Posterior vena cava (tissue), 2 donors: ENCODE data around the gene ARHGAP12. TPM values are rescaled to one million over a fixed set of nuclear protein-coding genes. Genes with fewer than 3 reads are reported as not detected.
A peak's percentile ranks its signal among the peaks of the same experiment; 100 is the strongest.
"Not testable (repeated sequence)": the region's sequence is repeated elsewhere in the genome, so short reads cannot be mapped to it uniquely, and the experiment has no call there.

ENCODE experiments used
- DNase-seq: peaks from one replicate; pipeline ENCODE4 v3.0.0-alpha.2; 2020; ENCODE audit warnings: low spot score
- intact Hi-C, 2 donors: fragments of 100-400 bp; cut with DNase I; formaldehyde crosslinking; loops; one replicate each; pipeline versions ENCODE4 v1.14.1 to v1.14.2; 2022 to 2023
- total RNA-seq, 2 donors: library from RNA; stranded (reverse); fragmentation: NEBNext Ultra II Directional; extraction: Animal tissue kit (Norgen Biotek cat#: 25700); gene quantifications; one replicate each; pipeline ENCODE4 v1.2.1, GENCODE V29; 2021
- donor health status: DM: yes; HTN: yes; CAD: no.
- donor health status: DM: yes; HTN: yes; CAD: no.

ARHGAP12 gene
- total RNA-seq, 2 donors from 2014 or later, result 27.6 to 32.6 TPM

DNA sequence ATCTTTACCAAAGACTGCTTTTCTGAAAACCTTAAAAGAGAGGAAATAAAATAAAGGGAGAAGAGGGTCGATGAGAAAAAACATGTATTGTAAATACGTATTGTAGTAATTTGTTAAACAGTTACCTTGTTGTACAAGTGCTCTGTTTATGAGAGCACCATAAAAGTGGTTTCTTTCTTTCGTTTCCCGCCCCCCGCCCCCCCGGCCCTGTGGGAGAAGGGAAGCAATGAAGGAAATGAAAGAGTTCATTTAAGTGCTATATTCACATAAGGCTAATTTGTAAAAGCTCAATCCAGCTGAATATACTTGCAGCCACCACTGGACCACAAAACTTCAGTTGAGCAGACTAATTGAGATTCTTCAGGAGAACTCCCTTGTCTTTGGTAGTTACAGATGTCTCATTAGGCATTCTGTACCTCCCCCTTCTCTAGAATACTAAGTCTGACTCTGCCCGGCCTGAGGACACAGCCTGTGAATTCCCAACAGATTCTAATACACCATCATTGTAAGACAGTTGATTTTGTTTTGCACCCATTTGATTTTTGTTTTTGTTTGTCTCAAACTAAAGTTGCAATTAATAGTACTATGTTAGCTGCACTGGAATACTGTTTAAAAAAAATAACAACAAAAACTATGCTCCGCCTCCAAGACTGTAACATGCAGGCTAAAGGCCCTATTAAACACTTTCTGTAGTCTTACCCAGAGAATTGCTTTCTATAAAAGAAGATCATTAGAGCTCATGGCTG is 124.9 kb downstream of the ARHGAP12 start:
- no peak for DNase-seq
- intact Hi-C loops, result loop anchor here in 1 of 2 donors (10.0 kb wide), 1 partner anchor 1049 kb away; no protein-coding TSS in a partner anchor

GRCh38 chr10:31799181-31799580 is 129.4 kb downstream of the ARHGAP12 start:
- intact Hi-C loops, result no loop called here
- no peak for DNase-seq

DNA sequence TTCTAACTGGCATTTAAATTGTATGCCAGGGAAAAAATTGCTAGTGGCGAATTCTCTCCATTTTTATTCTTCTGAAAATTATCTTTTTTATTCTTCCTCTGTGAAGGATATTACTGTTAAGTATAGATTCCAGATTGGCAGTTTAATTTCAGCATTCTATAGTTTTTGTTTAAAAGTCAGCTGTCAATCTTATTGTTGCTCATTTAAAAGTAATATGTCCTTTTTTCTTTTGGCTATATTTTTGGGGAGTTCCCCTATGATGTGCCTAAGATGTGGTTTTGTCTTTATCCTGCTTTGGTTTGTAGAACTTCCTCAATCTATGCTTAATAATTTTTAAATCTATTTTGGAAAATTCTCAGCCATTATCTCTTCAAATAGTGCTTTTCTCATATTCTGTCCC is 135.9 kb downstream of the ARHGAP12 start:
- intact Hi-C loops, result no loop called here
- DNase-seq, result no peak

DNA sequence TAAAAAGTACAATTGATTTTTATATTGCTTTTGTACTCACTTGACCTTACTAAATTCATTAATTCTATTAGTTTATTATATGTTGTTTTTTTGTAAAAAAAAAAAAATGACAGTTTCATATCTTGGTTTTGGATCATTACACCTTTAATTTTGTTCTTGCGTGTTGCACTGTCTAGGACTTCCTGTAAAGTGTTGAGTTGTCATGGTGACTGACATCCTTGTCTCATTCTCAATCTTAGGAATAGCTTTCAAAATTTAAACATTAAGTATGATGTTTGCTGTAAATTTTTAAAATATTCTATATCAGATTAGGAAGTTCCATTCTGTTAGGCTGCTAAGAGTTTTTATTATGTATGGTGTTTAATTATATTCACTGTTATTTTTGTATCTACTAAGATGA is 139.1 kb downstream of the ARHGAP12 start:
- no peak for DNase-seq
- intact Hi-C loops, result no loop called here

- DNase-seq, result no peak
- intact Hi-C loops, result no loop called here
Measured at GRCh38 chr10:31782701-31783100, 145.9 kb downstream of the ARHGAP12 start.

DNA sequence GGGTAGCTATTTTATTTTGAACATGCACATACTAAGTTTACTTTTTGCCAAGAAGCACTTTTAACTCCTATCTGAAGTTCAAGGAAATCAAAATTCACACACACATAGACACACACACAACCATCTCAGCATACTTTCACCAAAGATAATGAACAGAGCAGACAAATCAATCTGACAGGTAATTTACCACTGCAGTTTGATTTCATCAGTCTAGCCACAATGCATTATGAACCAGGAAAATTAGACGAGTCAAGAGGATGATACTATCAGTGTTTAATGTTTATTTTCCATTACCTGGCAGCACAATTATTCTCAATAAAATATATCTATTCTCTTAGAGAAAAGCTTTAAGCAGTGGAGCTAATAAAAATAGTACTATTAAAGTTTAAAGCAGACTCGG is 147.9 kb downstream of the ARHGAP12 start:
- intact Hi-C loops, result no loop called here
- no peak for DNase-seq

- no peak for DNase-seq
- intact Hi-C loops, result no loop called here
Measured at GRCh38 chr10:31778627-31779026, 150.0 kb downstream of the ARHGAP12 start.

DNA sequence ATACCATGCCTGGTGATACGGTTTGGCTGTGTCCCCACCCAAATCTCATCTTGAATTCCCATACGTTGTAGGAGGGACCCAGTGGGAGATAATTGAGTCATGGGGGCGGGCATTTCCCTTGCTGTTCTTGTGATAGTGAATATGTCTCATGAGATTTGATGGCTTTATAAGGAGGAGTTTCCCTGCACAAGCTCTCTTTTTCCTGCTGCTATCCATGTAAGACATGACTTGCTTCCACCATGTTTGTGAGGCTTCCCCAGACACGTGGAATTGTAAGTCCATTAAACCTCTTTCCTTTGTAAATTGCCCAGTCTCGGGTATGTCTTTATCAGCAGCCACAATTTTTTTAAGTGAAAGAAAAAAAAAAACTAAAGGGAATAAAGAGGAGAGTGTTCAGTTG is 152.5 kb downstream of the ARHGAP12 start:
- DNase-seq, result no peak
- intact Hi-C loops, result no loop called here

- no peak for DNase-seq
- intact Hi-C loops, result no loop called here
Measured at GRCh38 chr10:31774928-31775650, 153.5 kb downstream of the ARHGAP12 start.

- DNase-seq, result no peak
- intact Hi-C loops, result no loop called here
Measured at GRCh38 chr10:31774299-31774900, 154.2 kb downstream of the ARHGAP12 start.

DNA sequence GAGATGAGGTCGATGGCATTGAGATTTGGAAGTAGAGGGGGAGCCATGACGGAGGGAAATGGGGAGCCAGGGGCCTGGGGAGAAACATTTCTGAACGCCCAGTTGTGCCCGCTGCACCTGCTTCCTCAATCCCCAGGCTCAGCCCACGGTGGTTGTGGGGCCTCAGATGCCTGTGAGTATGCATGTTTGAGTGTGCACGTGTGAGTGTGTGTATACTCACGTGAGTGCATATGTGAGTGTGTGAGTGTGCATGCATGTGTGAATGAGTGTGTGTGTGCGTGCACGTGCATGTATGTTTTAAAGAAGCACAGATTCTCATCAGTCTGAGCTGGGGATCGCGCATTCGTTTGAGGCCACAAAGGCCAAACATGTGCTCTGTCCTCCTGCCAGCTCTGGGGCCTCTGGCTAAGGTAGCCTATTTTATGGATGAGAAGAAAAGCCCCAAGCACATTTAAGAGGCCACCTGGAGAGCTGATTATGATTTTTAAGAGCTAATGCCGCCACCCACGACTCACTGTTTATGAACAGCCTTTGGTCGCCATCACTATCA is 154.8 kb downstream of the ARHGAP12 start:
- no peak for DNase-seq
- intact Hi-C loops, result no loop called here

DNA sequence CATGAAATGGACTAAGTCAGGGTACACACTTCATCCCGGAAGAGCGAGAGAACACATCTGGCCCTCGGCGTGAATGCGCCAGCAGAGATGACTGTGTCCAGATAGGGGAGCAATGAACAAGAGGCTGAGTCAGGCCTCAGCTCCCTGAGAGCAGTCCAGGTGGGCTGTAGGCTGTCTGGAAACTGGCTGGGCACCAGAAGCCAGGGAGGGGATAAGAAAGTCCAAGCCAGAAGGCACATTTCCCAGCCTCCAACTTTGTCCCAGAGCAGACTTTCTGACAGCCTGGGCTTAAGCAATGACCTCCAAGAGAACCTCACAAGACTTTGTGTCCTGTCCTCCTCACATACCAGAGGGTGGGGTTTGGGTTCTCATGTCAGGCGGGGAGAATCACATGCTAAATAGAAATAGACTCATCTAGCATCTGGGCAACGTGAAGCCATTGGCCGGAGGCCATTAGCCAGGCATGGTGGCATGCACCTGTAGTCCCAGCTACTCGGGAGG is 157.2 kb downstream of the ARHGAP12 start:
- intact Hi-C loops, result no loop called here
- no peak for DNase-seq

DNA sequence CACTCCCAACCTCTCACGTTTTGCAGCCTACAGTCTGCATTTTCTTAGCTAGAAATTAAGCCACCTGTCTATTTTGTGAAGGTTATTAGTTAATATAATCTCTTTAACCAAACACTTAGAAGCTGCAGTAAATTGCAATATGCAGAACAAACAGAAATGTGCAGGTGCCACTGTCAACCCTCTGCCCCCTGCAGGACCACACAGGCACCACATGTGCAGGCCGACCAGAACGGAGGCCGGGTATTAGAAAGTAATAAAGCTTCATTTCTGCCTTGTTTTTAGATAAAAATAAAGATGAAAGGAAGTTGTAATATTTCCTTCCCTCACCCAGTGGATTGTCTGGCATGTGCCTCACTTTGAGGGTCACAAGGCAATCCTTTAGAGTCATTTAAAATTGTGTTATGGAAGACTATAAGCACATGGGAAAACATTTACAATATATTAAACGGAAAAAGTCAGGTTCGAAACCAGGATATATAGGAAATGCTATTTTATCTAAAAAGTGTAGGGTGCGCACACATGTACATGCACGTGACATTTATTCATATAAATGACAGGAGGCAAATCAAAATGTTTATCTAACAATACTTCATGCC is 158.2 kb downstream of the ARHGAP12 start:
- intact Hi-C loops, result no loop called here
- DNase-seq, result no peak

DNA sequence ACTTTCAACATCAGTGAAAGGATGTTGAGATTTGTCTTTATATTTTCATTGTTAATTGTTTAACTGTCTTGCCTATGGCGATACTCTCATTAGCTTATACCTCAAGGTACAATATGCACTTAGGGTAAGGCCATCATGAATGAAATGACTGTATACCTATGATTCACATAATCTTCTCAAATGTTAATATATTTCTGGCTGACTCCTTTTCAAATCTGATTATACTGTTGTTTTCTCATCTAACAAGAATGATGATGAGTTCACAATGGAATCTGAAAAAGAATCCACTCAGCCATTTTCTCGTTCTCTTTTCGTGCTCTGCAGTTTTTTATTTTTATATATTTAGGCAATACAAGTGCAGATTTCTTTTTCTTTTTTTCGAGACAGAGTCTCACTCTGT is 159.1 kb downstream of the ARHGAP12 start:
- intact Hi-C loops, result no loop called here
- DNase-seq, result no peak

- DNase-seq, result peak; percentile 85
- intact Hi-C loops, result not testable (repeated sequence)
Measured at GRCh38 chr10:31768935-31769334, 159.7 kb downstream of the ARHGAP12 start.

DNA sequence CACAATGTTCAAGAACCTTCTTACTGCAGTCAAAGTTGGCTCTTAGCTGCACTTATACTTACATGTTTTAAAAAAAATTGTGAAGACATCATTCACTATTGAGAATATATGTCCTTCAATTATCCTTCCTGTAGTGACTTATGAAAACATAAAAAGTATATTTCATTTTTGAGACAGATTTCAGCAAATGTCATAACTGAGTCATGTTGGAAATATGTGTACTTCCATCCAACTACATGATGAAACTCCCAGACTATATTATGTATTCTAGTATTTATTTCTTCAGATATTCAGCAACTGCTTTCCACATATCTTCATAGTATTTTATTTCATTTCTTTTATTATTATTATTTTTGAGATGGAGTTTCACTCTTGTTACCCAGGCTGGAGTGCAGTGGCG is 160.2 kb downstream of the ARHGAP12 start:
- intact Hi-C loops, result no loop called here
- no peak for DNase-seq

DNA sequence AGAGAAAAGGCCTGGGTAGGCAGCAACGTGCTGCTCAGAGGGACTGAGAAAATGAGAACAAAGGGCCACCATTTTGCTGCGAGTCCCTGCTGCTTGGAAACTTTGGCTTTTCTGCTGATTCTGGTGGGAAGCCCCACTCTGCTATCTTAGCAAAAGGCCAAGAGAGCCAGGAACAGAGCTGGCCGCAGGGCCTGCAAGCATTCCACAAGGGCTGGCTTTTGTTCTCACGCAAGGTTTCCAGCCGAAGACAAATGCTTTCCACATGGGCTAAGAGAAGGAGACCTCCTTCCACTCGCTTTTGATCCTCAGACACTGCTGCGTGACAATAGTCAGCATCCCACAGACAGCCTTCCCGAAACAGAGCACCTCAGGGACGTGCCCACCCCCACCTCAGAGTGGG is 163.1 kb downstream of the ARHGAP12 start:
- intact Hi-C loops, result no loop called here
- DNase-seq, result no peak

DNA sequence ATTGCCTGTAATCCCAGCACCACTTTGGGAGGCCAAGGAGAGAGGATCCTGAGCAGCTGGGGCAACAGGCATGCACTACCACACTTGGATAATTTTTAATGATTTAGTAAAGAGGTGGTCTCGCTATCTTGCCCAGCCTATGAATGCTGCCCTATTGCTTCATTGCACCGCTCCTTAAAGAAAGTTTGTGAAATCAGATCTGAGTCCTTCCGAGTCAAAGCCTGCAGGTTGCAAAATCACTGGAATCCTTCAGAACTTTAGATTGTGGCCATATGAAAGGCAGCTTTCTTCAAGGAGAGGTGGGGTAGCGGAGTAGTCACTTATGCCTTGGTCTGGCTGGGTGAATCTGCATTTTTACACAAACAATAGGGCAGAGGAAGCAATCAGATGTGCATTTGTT is 166.3 kb downstream of the ARHGAP12 start:
- intact Hi-C loops, result no loop called here
- DNase-seq, result no peak

GRCh38 chr10:31761156-31761555 is 167.5 kb downstream of the ARHGAP12 start:
- no peak for DNase-seq
- intact Hi-C loops, result no loop called here

GRCh38 chr10:31760674-31761081 is 168.0 kb downstream of the ARHGAP12 start:
- no peak for DNase-seq
- intact Hi-C loops, result no loop called here
